GM18909 (cell line): ENCODE results near the gene EFEMP2.
A peak's percentile ranks its signal among the peaks of the same experiment; 100 is the strongest.

Experiments used
- ATAC-seq: cut with Tn5 transposase; IDR thresholded peaks from one replicate; pipeline ENCODE4 v1.9.1; 2021; ENCODE audit warnings: mild to moderate bottlenecking; ENCODE audit not compliant: unreplicated experiment, poor library complexity

The EFEMP2 gene

GRCh38 chr11:65885808-65886536 lies 13.4 kb upstream of the EFEMP2 start:
- no peak for ATAC-seq

DNA sequence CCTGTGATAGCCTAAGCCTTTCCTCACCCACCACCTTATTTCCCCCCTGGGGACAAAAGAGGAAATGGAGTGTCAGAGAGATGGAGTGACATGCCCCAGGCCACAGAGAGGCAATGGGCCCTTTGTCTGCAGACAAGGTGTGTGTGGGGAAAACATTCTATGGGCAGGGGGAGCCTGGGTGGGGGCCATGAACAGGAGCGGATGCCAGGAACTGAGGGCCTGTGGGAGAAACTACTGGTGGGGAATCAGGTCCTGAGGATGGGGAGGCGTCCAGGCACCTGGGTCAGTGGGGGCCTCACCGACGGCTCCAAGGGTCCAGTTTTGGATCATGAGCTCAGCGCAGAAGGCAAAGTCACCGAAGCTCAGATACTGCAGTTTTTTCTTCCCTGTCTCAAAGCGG lies 12.6 kb upstream of the EFEMP2 start:
- ATAC-seq, result no peak

DNA sequence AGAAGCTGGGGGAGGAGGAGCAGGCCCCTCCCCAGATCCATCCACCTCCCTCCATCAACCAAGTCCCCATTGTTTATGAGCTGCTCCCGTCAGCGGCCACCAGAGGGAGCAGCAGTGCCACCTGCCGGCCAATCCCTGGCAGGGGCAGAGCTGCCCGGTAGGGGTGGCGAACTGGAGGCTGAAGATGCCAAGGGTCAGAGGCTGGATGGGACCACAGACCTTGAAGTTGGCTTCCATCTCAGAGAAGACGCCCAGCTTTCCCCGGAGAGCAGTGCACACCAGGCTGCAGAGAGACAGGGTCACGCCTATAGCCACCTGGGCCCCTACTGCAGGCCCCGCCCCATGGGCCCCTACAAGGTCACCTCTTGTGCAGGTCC lies 12.1 kb upstream of the EFEMP2 start:
- peak; percentile 28 for ATAC-seq

DNA sequence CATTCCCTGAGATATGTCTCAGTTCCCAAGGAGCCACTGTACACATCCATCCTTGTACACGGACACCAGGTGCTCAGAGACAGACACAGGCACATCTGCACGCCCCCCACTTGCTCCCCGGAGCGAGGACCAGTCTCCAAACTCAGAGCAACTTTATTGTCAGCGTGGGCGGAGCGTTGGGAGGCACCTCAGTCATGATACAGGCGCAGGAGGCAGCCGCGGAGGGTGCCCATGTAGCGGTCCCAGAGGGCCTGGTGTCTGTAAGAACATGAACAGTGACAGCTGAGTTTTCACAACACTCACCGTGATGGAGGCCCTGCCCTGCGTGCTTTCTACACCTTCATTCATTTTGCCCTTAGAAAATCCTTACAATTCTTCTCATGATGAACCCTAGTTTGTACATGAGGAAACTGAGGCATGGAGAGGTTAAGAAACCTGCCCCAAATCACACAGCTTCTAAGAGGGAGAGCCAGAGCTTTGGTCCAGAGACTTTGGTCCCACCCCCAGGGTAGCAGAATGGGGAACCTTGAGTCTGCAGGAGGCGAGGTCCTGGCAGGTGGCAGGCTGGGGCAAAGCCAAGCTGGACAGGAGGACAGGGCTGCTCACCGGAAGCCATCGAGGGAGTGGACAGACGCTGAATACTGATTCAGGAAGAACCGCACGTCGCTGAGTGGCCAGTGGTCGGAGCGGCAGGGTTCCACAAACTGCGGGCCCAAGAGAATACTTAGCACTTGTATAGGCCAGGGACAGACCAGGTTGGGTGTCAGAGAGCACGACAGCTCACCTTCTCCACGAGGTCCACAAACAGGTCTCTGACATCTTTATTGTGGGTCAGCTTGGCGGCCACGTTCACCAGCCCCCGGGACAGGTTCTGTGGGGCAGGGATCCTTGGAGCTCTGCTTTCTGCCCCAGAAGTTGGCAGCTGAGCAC lies 11.5 kb upstream of the EFEMP2 start:
- no peak for ATAC-seq

- no peak for ATAC-seq
Measured at GRCh38 chr11:65883058-65883761, 10.6 kb upstream of the EFEMP2 start.

DNA sequence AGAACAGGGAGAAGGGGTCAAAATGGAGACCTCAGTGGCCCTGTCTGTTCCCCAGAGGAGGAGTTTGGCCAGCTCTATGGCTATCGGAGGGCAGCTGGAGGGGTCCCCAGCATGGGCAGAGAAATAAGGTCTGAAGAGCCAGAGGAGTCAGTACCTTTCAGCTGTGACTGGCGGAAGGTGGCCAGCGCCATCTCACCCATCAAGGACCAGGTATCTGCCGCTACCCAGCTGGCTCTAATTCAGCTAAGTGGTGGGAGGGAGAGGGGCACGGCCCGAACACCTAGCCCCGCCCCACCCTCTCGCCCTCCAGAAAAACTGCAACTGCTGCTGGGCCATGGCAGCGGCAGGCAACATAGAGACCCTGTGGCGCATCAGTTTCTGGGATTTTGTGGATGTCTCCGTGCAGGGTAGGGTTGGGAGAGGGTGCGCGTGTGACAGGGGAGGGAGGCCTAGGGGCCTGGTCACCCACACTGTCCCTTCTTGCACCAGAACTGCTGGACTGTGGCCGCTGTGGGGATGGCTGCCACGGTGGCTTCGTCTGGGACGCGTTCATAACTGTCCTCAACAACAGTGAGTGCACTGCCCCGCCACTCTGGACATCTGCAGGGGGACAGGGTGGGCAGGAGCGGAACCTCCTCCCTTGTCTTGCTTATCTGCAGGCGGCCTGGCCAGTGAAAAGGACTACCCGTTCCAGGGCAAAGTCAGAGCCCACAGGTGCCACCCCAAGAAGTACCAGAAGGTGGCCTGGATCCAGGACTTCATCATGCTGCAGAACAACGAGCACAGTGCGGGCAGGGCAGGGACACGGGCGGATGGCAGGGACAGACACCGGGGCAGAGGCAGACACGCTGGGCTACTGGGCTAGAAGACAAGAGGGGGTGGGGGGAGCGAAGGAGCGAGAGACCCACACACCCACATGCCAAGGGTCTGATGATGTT lies 9.8 kb upstream of the EFEMP2 start:
- no peak for ATAC-seq

GRCh38 chr11:65880844-65881421 lies 8.3 kb upstream of the EFEMP2 start:
- ATAC-seq, result no peak

- no peak for ATAC-seq
Measured at GRCh38 chr11:65880027-65880426, 7.4 kb upstream of the EFEMP2 start.

GRCh38 chr11:65879617-65880016 lies 7.0 kb upstream of the EFEMP2 start, which contains the start of gene CTSW:
Gene CTSW, plus strand, starts transcription at chr11:65879837. Its CDS starts 18 bp downstream, at chr11:65879855.
- ATAC-seq, result no peak

- peak; percentile 86 for ATAC-seq
Measured at GRCh38 chr11:65873318-65874156, 937 bp upstream of the EFEMP2 start.

DNA sequence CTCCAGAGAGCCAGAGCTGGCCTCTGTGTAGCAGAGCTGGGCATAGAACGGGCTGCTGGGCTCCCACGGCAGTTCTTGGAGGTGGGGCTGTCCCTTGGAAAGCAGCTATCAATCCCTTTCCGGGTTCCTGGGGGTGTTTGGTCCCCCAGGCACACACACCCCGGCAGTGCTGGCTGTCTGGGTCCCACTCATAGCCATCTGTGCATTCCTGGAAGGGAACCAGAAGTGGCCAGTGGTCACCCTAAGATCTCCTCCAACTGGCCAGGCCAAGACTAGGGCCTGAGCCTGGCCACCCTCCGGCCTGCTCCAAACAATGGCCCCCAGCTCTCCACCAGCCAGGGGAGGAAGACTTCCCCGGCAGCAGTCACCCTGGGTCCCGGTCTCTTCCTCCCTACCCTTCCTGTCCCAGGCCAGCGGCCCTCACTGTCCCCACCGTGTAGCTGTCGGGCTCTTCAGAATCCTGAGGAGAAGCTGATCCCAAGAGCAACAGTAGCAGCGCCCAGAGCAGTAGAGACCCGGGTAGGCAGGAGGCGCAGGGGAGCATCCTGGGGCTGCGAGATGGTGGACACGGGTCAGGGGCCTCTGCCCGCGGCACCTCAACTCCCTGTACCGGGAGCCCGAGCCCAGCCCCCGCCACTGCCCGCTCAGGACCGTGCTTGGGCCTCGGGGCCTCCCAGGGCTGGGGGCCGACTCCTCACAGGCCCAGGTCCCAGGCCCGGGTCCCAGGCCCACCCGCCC lies 620 bp downstream of the EFEMP2 start:
- no peak for ATAC-seq

- ATAC-seq, result no peak
Measured at GRCh38 chr11:65870706-65871681, 1.6 kb downstream of the EFEMP2 start.

DNA sequence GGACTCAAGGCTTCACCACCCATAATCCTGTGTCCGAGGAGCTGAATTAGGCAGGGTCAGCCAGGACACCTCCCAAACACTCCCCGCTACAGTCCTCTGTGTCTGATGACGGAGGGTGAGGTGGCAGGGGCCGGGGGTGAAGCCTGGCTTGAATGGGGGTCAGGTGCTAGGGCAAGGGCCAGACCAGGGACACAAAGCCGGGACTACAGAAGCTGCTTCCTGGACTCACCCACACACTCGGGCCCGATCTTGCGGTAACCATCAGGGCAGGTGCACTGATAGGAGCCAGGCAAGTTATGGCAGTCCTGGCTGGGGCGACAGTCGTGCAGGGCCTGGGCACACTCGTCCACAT lies 2.3 kb downstream of the EFEMP2 start:
- ATAC-seq, result no peak

GRCh38 chr11:65869643-65870306 lies 2.8 kb downstream of the EFEMP2 start:
- no peak for ATAC-seq

DNA sequence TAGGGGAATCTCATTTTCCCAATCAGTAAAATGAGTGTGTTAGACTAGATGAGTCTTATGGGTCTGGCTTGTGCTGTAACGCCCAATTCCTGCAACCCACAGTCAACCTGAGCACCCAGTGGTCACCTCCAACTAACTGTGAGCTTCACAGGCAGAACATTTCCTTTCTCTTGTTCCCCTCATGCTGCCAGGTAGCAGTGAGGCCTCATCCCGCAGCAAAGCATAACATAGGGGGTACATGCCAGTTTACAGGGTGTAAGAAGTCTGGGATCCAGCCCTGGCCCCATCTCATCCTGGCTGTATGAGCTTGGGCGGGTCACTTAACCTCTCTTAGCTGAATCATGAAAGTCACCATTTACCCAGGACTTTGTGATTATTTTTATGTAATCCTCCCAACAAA lies 3.7 kb downstream of the EFEMP2 start:
- ATAC-seq, result no peak

GRCh38 chr11:65868076-65868667 lies 4.4 kb downstream of the EFEMP2 start:
- ATAC-seq, result no peak
